Stimulated activated CD4-positive, alpha-beta T cell treated with anti-CD3 and anti-CD28 coated beads, Interleukin-4, amount 100 ng/mL, for 4 hours (primary cell): ENCODE results near the gene TBC1D22A.

Experiments
- DNase-seq, 2 experiments: peaks; one replicate each; pipeline ENCODE4 v3.0.0-alpha.2; 2020

The TBC1D22A gene

GRCh38 chr22:46796566-46797195 is 34.2 kb downstream of the TBC1D22A start:
- no peak for DNase-seq

GRCh38 chr22:46797355-46797754 is 34.9 kb downstream of the TBC1D22A start:
- DNase-seq, result no peak

DNA sequence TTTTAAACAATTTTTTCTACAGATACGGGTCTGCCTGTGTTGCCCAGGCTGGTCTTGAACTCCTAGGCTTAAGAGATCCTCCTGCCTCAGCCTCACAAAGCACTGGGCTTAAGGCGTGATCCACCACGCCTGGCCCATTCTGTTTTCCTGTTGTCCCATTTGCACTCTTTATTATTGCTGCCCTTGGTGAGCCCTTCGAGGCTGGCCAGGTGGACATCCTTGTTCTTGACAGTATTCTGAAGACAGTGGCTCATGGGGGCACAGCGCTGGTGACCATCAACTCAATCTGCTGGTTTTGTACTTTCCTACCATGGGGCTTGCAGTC is 35.6 kb downstream of the TBC1D22A start:
- no peak for DNase-seq

GRCh38 chr22:46798366-46799350 is 36.2 kb downstream of the TBC1D22A start:
- peak; percentile 60 to 73 for DNase-seq

- DNase-seq, result no peak
Measured at GRCh38 chr22:46799626-46800025, 37.2 kb downstream of the TBC1D22A start.

DNA sequence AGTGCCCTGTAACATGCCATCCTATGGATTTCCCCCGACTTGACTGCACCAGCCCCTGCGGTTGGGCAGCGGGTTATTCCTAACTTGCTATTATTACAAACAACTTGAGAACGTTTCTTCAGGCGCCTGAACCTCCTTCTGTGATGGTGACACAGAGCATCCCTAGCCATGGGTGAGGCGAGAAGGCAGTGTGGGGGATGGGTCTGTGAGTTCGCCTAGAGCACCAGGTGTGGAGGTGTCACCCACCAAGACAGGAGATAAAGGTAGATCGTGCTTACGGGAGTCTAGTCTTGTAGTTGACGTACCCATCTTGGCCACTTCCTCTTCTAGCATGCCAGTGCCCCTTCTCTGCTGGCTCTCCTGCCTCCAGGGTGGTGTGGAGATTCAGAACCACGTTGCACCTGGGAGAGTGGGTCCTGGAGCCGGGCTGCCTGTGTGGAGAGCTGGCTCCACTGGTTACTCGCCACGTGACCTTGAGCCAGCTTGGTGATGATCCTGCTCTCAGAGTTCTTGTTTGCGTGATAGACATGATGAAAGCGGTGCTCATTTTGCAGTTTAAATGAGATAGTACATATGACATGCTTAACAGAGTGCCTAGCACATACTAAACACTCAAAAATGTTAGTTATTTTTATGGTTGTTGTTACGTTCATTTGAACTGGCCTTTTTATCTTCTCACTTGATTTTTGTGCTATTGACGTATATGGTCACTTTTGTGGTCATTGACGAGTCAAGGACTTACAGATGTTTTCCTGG is 37.8 kb downstream of the TBC1D22A start:
- DNase-seq, result no peak

- no peak for DNase-seq
Measured at GRCh38 chr22:46801331-46801811, 38.9 kb downstream of the TBC1D22A start.

GRCh38 chr22:46801826-46802607 is 39.6 kb downstream of the TBC1D22A start:
- no peak for DNase-seq

DNA sequence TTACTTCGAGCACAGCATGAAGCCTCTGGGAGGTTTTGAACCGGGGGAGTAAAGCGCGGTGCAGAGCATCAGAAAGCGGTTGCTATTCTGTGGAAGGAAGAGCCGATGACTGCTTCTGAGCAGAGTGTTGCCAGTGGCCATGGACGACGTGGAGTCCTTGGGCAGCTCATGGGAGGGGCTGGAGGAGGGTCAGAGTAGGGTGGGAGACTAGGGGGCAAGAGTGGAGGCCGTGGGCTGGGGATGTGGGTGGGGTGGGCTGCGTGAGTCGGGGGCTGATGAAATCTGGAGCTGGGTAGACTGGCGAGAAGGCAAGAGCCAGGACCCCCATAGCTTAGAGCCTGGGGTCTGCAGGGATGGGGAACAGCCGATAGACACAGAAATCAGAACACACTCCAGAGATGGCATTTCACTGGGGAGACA is 40.2 kb downstream of the TBC1D22A start:
- DNase-seq, result no peak

DNA sequence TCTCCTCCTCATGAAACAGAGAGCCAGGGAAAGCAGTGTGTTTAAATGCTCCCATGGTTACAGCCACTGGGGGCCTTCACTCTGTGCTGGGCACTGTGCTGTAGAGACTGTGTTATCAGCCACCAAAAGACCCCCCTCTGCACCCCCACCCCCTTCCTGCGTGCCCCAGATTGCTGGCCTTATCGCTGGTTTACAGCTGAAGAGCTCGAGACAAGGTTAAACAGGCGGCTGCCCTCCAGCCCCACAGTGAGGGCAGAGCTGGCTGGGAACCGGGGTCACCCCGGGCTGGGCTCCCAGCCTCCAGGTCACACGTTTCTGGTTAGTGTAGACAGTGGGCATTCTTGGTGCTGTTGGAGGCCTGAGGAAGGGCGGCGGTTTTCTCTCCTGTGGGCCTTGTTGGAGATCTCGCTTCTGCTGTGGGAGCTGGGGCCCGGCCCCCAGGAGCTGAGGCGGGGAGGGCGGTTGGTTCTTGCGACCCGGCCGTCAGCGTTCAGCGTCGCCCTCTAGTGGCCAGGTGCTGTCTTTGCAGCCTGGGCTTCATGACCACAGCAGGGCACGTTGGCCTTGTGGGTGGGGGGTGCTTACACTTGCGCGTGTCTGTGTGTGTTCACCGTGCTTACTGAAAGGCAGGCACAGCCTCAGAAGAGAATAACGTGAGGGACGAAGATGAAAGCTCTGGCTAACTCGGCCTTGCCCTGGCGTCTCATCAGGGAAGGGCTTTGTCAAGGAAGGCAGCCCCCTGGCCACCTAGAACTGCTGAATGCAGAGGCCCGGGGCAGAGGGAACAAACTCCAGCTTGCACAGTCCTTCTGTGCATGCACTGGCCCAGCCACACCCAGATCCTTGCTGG is 40.8 kb downstream of the TBC1D22A start:
- peak; percentile 66 to 68 for DNase-seq

- no peak for DNase-seq
Measured at GRCh38 chr22:46803936-46804335, 41.5 kb downstream of the TBC1D22A start.

- DNase-seq, result no peak
Measured at GRCh38 chr22:46806794-46807193, 44.3 kb downstream of the TBC1D22A start.

DNA sequence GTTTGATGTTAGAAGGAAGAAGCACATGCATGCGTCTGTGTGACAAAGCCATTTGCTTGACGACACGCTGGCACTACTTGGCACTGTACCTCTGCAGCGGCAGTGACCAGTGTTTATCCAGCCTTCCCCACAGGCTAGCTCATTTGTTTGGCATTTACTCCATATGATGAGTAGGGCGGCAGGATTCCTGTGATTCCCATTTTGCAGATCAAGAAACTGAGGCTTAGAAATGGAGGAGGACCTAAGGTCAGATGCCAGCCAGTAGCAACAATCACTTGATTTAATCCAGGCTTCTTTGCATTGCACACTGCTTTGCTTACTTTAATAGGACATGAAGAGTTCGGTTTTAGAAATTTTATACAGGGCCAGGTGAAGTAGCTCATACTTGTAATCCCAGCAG is 45.0 kb downstream of the TBC1D22A start:
- DNase-seq, result no peak

GRCh38 chr22:46809153-46809885 is 46.9 kb downstream of the TBC1D22A start:
- DNase-seq, result no peak

GRCh38 chr22:46810856-46811786 is 48.7 kb downstream of the TBC1D22A start:
- DNase-seq, result no peak

GRCh38 chr22:46812034-46812605 is 49.7 kb downstream of the TBC1D22A start:
- DNase-seq, result no peak

- DNase-seq, result no peak
Measured at GRCh38 chr22:46812788-46813187, 50.3 kb downstream of the TBC1D22A start.

GRCh38 chr22:46813816-46814597 is 51.6 kb downstream of the TBC1D22A start:
- no peak for DNase-seq
